Neuronal stem cell (in vitro differentiated cells): ENCODE results near the gene PLPP2.
A peak's percentile ranks its signal among the peaks of the same experiment; 100 is the strongest.

ENCODE experiments used
- DNase-seq: peaks from one replicate; pipeline ENCODE4 v3.0.0-alpha.2; 2013; ENCODE audit warnings: low spot score
- H2AFZ ChIP-seq: one replicate; pipeline ENCODE4 v1.6.1; 2013; ENCODE audit warnings: mild to moderate bottlenecking, low read length, inconsistent platforms
- H2AK5ac ChIP-seq: 2 replicates; pipeline ENCODE4 v1.6.1; 2013; ENCODE audit warnings: low read depth, mild to moderate bottlenecking, inconsistent platforms, low read length, moderate library complexity, mixed read lengths
- H2BK120ac ChIP-seq: 2 replicates; pipeline ENCODE4 v1.6.1; 2013; ENCODE audit warnings: low read depth, mild to moderate bottlenecking, inconsistent platforms, low read length, moderate library complexity, mixed read lengths
- H2BK12ac ChIP-seq: one replicate; pipeline ENCODE4 v1.6.1; 2013; ENCODE audit warnings: low read length, inconsistent platforms
- H2BK15ac ChIP-seq: 2 replicates; pipeline ENCODE4 v1.6.1; 2013; ENCODE audit warnings: mild to moderate bottlenecking, low read length, inconsistent platforms, mixed read lengths
- H2BK5ac ChIP-seq: one replicate; pipeline ENCODE4 v1.6.1; 2013; ENCODE audit warnings: inconsistent platforms, mild to moderate bottlenecking, low read length, moderate library complexity
- H3K14ac ChIP-seq: one replicate; pipeline ENCODE4 v1.6.1; 2013; ENCODE audit warnings: low read length, inconsistent platforms
- H3K18ac ChIP-seq: 2 replicates; pipeline ENCODE4 v1.6.1; 2013; ENCODE audit warnings: low read length, inconsistent platforms
- H3K23ac ChIP-seq: 2 replicates; pipeline ENCODE4 v1.6.1; 2013; ENCODE audit warnings: low read depth, mild to moderate bottlenecking, mixed read lengths, low read length, inconsistent platforms; ENCODE audit not compliant: poor library complexity
- H3K27ac ChIP-seq: replicated peaks from 3 replicates; pipeline ENCODE4 v1.5.1; 2013; ENCODE audit warnings: low read length, inconsistent platforms
- H3K27me3 ChIP-seq, 3 experiments: 2 replicates each; pipeline ENCODE4 v1.6.1; 2013; ENCODE audit warnings: low read length in 3 of 3, mild to moderate bottlenecking in 2 of 3, inconsistent platforms in 1 of 3, low read depth in 1 of 3, mixed read lengths in 1 of 3, moderate library complexity in 1 of 3; ENCODE audit not compliant: control insufficient read depth in 3 of 3, insufficient read depth in 3 of 3
- H3K36me3 ChIP-seq, 2 donors: replicated peaks in 1 of 2; 2 replicates each; pipeline ENCODE4 v1.6.1; 2013; ENCODE audit warnings: low read length in 2 of 2; ENCODE audit not compliant: control insufficient read depth in 2 of 2, insufficient read depth in 2 of 2
- H3K4ac ChIP-seq: 2 replicates; pipeline ENCODE4 v1.6.1; 2013; ENCODE audit warnings: inconsistent platforms, mild to moderate bottlenecking, low read length, moderate library complexity
- H3K4me1 ChIP-seq, 2 donors: 1 replicate in 1 of 2; 2 replicates in 1 of 2; pipeline ENCODE4 v1.6.1; 2013; ENCODE audit warnings: low read length in 2 of 2, low read depth in 1 of 2; ENCODE audit not compliant: control insufficient read depth in 2 of 2, insufficient read depth in 1 of 2
- H3K4me2 ChIP-seq: one replicate; pipeline ENCODE4 v1.6.1; 2013; ENCODE audit warnings: mild to moderate bottlenecking, low read length, inconsistent platforms; ENCODE audit not compliant: insufficient read depth, poor library complexity, severe bottlenecking
- H3K4me3 ChIP-seq, 2 donors: 2 replicates each; pipeline ENCODE4 v1.5.1; 2013; ENCODE audit warnings: low read length in 2 of 2, mild to moderate bottlenecking in 2 of 2, inconsistent platforms in 1 of 2, moderate library complexity in 1 of 2
- H3K79me1 ChIP-seq: one replicate; pipeline ENCODE4 v1.6.1; 2013; ENCODE audit warnings: low read depth, mild to moderate bottlenecking, inconsistent platforms, low read length, moderate library complexity
- H3K9ac ChIP-seq: one replicate; pipeline ENCODE4 v1.6.1; 2013; ENCODE audit warnings: mild to moderate bottlenecking, low read depth, low read length, inconsistent platforms; ENCODE audit not compliant: poor library complexity
- H3K9me3 ChIP-seq, 2 donors: replicated peaks in 1 of 2; 2 replicates each; pipeline versions ENCODE3 to v1.6.1; 2013; ENCODE audit warnings: low read length in 2 of 2, mild to moderate bottlenecking in 2 of 2, inconsistent platforms in 1 of 2, low read depth in 1 of 2, mixed read lengths in 1 of 2, moderate library complexity in 1 of 2; ENCODE audit not compliant: control insufficient read depth in 2 of 2, insufficient read depth in 1 of 2
- H4K8ac ChIP-seq: one replicate; pipeline ENCODE4 v1.6.1; 2013; ENCODE audit warnings: low read depth, mild to moderate bottlenecking, inconsistent platforms, low read length, moderate library complexity
- H4K91ac ChIP-seq: one replicate; pipeline ENCODE4 v1.6.1; 2013; ENCODE audit warnings: low read length, low read depth, mild to moderate bottlenecking, inconsistent platforms; ENCODE audit not compliant: poor library complexity
- WGBS, 2 donors: extraction: QIAGEN DNeasy Blood & Tissue Kit; methylation state at CpG; one replicate each; pipeline ENCODE4 v1.1.7; 2013; ENCODE audit warnings: missing lambda C conversion rate in 2 of 2, mixed read lengths in 1 of 2; ENCODE audit not compliant: insufficient read length in 2 of 2, insufficient replicate concordance in 1 of 2; ENCODE audit errors: extremely low coverage in 2 of 2; 5-methylcytosine and 5-hydroxymethylcytosine counted together

PLPP2 gene

DNA sequence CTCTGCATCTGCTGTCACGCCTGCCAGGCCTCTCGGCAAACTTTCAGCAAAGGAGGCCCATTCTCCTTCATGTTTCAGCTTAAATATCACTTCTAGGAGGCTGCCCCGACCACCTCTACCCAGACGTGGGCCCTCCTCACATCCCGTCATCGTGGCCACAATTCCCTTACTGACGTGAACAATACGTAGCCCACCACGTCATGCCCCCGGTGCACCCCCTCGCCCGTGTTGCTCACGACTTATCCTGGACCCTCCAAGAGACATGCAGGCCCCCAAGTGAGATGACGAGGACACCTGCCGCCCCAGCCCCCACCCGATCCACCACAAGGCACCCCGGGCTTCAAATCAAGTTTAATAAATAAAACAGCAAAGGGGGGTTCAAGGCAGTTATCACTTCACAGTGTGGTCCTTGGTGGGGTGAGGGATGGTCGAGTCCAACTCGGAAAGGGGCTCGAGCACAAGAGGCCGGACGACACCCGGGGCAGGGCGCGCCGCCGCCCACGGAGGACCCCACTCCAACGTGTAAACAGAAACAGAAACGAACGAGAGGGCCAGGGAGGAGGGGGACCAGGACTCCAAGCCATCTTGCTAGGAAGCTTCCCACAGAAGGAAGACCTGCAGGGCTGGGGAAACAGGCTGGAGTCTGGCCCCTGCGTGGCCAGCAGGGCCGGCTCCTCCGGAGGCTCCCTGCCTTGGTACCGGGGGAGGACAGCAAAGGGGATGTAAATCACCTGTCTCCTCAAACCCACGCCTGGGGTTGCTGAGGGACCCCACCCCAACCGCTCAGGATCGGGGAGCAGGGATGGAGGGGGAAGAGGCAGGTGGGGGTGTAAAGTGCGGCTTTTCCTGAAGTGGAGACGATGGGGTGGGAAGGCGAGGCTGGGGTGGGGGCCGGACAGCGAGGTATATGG lies 14.3 kb upstream of the PLPP2 start:
- no peak overlapping the region for H3K18ac ChIP-seq
- peaks cover 31 to 61% of the 10 kb centered on the region in 2 donors for H3K36me3 ChIP-seq
- H2BK15ac ChIP-seq, result no peak overlapping the region
- no peak overlapping the region for H2AFZ ChIP-seq
- DNase-seq, result no peak
- H3K9me3 ChIP-seq, result no peaks in the 10 kb centered on the region
- peaks cover 12% of the 10 kb centered on the region for H3K79me1 ChIP-seq
- no peak overlapping the region for H3K4ac ChIP-seq
- H3K27me3 ChIP-seq, result no peaks in the 10 kb centered on the region
- H3K4me2 ChIP-seq, result no peak overlapping the region
- no peak overlapping the region for H3K9ac ChIP-seq
- H4K91ac ChIP-seq, result no peak overlapping the region
- H2AK5ac ChIP-seq, result no peak overlapping the region
- H3K4me1 ChIP-seq, result no peaks in the 10 kb centered on the region
- H3K4me3 ChIP-seq, result no peak overlapping the region
- no CpG with 5 or more reads among the region's 43 CpGs for WGBS, 2 donors
- no peak overlapping the region for H2BK120ac ChIP-seq
- H2BK5ac ChIP-seq, result no peak overlapping the region
- no peak overlapping the region for H3K23ac ChIP-seq
- no peak overlapping the region for H3K27ac ChIP-seq
- H2BK12ac ChIP-seq, result no peak overlapping the region
- no peak overlapping the region for H3K14ac ChIP-seq
- H4K8ac ChIP-seq, result no peak overlapping the region

DNA sequence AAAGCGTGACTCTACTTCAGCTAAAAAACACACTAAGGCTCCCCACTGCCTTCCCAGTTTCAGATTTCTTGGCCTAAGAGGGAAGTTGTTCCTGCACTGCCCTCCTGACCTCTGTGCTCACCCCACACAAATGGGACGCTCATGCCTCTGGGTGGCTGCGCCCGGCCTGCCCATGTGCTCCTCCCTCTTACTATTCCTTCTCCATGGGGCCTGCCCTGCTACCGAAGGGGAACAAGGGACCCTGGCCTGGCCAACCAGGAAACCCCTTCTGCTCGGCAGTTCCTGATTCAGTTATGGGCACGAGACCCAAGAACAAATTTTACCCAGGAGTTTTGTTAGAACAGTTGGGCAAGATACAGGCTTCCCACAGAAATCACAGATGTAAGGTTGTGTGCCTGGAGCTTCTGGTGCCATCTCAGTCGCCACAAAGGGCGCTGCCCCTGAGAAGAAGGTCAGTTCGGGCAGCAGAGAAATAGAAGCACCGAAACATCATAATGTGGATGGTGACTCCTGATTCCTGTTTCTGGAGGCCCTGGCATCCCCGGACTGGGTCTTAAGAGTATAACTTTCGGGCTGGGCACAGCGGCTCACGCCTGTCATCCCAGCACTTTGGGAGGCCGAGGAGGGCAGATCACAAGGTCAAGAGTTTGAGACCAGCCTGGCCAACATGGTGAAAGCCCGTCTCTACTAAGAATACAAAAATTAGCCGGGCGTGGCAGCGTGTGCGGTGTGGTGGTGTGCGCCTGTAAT lies 5.4 kb upstream of the PLPP2 start:
- Histone ChIP-seq H3K9ac (no peak overlapping the region), H2BK15ac (peak overlapping the region; percentile 67), H3K9me3 (peaks cover 2 to 13% of the 10 kb centered on the region in 2 donors), H3K18ac (no peak overlapping the region), H3K14ac (no peak overlapping the region), H3K4ac (no peak overlapping the region), H4K91ac (no peak overlapping the region), H3K4me2 (no peak overlapping the region), H4K8ac (no peak overlapping the region), H3K79me1 (no peaks in the 10 kb centered on the region), H3K36me3 (no peaks in the 10 kb centered on the region), H3K4me1 (peaks cover 7 to 10% of the 10 kb centered on the region in 2 donors), H3K4me3 (no peak overlapping the region), H2AK5ac (no peak overlapping the region), H2BK12ac (no peak overlapping the region), H2AFZ (no peak overlapping the region), H3K27ac (no peak overlapping the region), H2BK5ac (no peak overlapping the region), H3K27me3 (peaks cover 8 to 44% (median 34%) of the 10 kb centered on the region in 3 experiments), H3K23ac (no peak overlapping the region), H2BK120ac (peak overlapping the region; percentile 72)
- no peak for DNase-seq
- no CpG with 5 or more reads among the region's 22 CpGs for WGBS, 2 donors

GRCh38 chr19:295687-296370 lies 4.6 kb upstream of the PLPP2 start:
- no peak overlapping the region for H3K9ac ChIP-seq
- no peak overlapping the region for H3K4ac ChIP-seq
- no peak overlapping the region for H3K14ac ChIP-seq
- H3K9me3 ChIP-seq, result peaks cover 2 to 13% of the 10 kb centered on the region in 2 donors
- peak overlapping the region; percentile 67 for H2BK15ac ChIP-seq
- no peak overlapping the region for H3K27ac ChIP-seq
- no CpG with 5 or more reads among the region's 13 CpGs for WGBS, 2 donors
- no peak overlapping the region for H2AFZ ChIP-seq
- H2AK5ac ChIP-seq, result peak overlapping the region; percentile 25
- no peaks in the 10 kb centered on the region for H3K79me1 ChIP-seq
- H3K4me1 ChIP-seq, result peaks cover 7 to 10% of the 10 kb centered on the region in 2 donors
- H2BK5ac ChIP-seq, result no peak overlapping the region
- no peak for DNase-seq
- H2BK12ac ChIP-seq, result no peak overlapping the region
- H3K4me2 ChIP-seq, result no peak overlapping the region
- no peak overlapping the region for H3K23ac ChIP-seq
- H4K91ac ChIP-seq, result no peak overlapping the region
- H2BK120ac ChIP-seq, result no peak overlapping the region
- H4K8ac ChIP-seq, result no peak overlapping the region
- H3K18ac ChIP-seq, result peak overlapping the region; percentile 27
- H3K27me3 ChIP-seq, result peaks cover 12 to 49% (median 39%) of the 10 kb centered on the region in 3 experiments
- no peak overlapping the region for H3K4me3 ChIP-seq
- no peaks in the 10 kb centered on the region for H3K36me3 ChIP-seq
